Dermis blood vessel endothelial cell (primary cell): ENCODE results near the gene PHACTR1. TPM values are rescaled to one million over a fixed set of nuclear protein-coding genes. Genes with fewer than 3 reads are reported as not detected.
A peak's percentile ranks its signal among the peaks of the same experiment; 100 is the strongest.

ENCODE experiments used
- DNase-seq: peaks from one replicate; pipeline ENCODE4 v3.0.0; 2010
- total RNA-seq: library from RNA; depleted of rRNA; stranded (reverse); fragments of >200 nt; gene quantifications from 2 replicates; pipeline ENCODE4 v1.2.3, GENCODE V29; 2014

Gene PHACTR1
- total RNA-seq, 1 donor from 2014 or later, result 2.4 TPM

DNA sequence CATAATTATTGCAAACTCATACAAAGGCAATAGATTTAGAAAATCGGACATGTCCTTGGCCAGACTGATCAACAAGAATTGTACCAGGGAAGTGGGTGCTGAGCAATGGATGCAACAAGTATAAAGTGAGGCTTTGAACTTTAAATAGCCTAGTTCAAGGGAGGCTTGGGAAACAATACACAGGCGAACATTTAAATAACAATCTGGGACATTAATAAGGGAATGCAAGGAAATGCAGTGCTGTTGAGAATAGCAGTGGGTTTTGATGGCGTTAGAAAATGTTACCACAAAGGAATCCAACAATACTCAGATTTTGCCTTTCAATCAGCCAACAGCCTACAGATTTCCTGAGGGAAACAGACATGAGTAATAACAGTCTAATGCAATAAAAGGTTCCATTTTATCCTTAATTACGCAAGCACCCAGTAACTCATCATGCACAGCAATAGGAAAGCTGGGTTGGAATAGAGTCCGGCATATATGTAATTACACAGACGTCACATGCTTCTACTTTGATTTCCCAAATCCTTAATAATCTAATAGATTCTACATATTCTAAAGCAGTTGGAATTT is 134.6 kb downstream of the PHACTR1 start:
- DNase-seq, result no peak

DNA sequence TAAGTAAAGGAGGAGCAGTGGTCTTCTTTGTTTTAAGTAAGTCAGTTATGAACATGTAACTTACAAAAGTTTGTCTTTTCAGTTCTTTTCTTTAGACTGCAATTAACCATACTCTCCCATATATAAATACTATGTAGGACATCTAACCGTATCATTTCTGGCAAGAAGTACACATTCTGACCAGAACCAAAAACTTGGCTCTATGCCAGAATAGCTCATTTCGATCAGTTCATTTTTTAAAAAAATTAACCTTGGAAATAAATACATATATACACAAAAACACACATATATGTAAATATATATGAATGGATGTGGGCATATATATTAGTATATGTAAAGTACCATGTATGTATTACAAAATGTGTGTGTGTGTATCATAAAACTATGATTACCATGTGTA is 145.0 kb downstream of the PHACTR1 start:
- DNase-seq, result no peak

DNA sequence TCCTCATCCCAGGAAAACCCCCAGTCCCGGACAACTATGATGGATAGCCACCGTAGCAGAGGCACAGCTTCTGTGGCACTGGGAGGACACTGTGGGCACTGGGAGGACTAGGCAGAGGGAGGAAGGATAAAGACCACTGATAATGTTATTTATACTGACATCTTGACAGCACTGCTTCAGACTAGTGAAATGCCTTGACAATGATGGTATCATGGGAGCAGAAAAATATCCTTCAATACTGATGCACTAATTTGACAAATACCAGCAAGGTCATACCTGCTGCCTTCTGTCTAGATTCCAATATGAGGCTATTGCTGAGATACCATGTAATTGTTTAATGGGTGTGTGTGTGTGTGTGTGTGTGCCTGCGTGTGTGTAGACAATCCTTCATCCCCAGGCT is 148.6 kb downstream of the PHACTR1 start:
- DNase-seq, result no peak

DNA sequence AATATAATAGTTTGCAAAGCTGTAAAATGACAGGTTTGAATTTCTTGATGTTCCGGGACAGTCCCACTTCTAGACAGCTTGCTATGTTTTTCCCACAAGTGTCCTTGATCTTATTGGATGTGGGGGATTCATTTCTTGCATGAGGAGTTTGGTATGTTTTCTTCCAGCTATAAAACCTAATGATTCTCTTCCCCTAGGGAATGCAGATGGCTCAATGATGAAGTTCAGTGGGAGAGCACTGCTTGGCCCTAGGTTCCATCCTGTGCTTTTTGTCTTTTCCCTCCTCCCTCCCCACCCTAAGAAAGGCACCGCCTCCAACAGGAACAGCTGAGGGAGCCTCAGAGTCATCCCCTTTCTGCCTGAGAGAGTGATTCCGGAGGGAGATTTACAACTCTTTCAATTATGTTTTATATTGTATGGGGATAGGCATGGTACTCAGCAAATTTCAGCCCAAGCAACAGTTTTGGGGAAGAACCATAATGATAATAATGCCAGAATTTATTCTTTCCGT is 149.2 kb downstream of the PHACTR1 start:
- DNase-seq, result no peak

DNA sequence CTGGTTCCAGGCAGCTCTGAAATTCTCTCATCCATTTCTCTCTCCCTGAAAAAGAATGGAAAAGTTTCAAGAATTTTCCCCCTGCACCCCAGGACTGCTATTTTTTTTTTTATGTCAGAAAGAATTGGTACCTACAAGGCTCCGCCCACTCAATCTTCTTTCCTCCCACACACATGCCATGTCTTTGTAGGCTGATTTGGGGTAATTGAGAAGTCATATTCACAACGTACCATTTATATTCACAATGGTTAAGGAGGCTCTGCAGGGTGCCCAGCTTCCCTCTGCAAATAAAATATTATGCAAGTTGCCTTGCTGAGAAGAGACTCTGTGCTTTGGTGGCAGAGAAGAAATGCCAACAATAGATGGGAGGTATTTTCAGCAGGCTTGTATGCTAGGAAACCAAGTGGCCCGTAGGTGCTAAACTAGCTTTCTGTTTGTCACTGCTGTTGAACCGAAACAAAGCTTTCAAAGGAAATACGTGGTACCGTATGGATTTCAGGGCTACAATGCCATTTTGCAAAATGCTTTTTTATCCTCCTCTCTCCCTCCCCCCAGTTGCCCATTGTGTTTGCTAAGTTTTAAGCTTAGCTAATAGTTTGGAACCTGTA is 150.0 kb downstream of the PHACTR1 start:
- no peak for DNase-seq

DNA sequence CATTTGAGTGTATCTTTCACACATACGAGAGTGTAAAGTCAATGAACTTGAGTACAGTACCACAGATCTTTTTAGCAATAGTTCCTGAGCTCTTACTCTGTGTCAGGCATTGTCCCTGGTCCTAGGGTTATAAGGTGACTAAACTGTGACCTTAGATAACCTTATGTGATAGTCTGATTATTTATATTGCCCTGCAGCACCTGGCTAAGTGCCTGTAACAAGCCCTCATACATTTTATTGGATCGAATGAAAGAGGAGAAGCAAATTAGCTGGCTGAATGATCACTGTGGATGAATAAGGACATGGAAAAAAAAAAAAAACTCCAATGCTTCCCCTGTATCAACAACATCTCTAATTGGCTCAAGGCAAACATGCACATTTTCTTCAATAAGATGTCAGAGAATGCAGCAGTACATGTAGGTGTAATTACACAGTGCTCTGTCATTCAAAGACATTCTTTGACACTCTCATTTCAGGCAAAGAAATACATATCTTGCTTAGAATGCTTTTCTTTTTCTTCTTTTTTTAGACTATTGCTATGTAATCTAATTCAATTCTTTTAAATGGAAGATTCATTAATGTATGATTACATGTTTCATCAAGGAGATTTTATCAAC is 153.4 kb downstream of the PHACTR1 start:
- no peak for DNase-seq

DNA sequence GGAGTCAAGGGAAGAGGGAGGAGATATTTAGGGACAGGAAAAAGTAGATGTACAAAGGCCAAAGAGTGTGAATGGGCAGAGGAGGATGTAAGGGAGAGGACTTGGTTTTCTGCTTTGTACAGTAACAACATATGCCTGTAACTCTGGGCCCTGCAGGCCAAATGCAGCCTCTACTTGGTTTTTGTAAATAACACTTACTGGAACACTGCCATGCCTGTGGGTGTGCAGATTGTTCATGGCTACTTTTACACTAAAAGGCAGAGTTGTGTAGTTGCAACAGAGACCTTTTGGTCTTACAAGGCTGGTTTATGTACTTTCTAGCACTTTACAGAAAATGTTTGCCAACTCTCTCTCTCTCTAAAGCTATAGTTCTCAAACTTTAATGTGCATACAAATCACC is 157.1 kb downstream of the PHACTR1 start:
- DNase-seq, result no peak

DNA sequence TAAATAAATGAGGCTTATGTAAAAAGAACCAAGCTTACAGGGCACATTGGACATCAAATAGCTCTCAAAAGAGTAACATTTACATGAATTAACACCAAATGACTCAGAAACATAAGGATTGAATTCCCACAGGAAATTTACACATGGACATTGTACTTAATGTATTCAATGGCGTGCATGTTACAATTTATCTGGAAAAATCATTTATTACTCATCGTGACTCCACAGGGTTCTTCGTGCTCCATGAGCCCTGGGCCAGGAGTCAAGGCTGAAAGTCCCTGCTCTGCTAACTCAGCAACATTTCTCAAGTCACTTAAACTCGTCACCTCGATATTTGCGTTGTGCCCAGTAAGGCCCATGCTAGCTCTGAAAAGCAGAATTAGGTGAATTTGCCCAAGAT is 158.5 kb downstream of the PHACTR1 start:
- DNase-seq, result peak; percentile 2

DNA sequence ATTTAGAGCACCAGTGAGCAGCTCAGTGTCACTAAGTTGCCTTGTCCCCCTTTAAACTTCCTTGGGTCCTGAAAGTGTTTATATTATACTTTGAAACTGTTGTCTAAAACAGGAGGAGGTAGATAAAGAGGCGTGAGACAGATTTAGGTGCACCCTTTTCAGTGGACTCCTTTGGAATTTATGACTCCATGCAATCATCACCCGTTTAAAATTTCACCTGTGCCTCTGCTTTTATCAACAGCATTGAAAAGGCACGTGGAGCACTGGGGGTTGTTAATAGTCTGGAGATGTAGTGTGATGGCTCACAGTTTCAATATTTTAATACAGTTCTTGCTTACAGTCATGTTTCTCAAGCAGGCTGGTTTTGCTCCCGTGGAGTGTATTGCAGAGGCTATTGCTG is 162.2 kb downstream of the PHACTR1 start:
- no peak for DNase-seq

DNA sequence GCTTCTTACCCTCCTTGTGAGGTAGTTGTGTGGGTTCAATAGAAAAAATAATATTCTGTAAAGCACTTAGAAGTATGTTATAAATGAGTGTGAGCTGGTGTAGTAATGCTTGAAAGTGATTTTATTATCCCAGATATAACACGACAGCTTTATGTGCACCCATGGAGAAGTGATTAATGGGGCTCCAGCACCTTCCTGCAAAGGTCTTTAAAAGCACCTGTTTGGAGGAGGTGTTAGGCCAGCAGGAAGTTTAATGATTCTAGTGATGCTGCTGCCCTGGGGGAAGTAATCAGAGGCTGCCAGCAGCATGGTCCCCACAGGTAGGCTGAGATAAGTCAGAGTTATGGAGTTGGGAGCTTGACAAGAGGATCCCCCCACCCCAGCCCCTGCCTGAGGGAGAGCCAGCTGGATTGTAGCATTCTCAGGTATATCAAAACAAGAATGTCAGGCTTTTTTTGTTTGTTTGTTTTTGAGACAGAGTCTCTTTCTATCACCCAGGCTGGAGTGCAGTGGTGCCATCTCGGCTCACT is 166.3 kb downstream of the PHACTR1 start:
- no peak for DNase-seq

DNA sequence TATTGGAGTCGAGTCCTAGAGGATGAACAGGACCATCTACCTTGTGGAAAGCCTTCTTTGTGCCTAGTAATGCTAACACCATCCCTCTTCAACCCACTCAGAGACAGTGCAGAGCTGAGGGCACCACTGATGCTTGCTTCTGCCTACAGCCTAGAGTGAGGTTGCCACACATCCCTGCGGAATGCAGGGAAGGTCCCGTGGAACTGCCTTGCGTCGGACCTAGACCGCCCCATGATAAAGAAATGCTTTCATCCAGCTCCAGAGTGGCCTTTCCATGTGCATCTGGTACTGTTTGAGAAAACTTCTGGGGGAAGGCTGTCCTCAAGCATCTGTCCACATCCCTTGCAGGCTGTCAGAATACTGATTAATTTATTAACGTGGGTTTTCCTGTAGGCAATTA is 168.4 kb downstream of the PHACTR1 start:
- DNase-seq, result no peak

DNA sequence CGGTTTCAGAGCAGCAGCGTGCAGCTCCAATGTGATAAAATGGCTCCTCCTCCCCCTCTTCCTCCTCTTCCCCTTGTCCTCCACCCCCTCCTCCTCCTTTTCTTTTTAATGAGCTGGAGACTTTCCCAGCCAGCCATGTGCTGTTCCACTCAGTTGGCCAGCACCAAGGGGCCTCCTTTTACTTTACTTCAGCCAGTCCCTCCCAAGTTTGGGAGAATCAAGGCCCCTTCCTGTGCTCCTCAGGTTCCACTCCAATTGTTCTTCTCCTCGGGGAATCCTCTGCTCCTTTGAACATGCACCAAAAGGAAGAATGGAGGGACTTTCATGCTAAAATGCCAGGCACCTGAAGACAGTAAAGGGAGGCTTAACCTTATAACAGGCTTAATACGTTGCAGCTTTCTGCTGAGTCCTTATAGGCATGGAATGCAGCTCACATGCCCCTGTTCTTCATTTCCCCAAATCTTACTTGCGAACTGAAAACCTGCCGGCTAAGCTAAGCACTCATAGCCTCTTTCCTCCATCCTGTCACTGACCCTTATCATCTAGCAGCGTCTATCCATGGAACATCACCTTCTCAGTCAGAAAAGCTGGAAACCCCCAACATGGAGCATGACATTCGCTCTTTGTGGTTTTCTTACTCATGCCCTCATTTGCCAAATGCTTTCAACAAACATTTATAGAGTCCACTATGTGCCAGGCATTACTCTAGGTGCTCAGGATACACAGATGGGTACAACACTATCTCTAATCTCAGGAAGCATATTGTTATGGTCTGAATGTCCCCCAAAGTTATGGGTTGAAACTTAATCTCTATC is 170.6 kb downstream of the PHACTR1 start:
- no peak for DNase-seq

DNA sequence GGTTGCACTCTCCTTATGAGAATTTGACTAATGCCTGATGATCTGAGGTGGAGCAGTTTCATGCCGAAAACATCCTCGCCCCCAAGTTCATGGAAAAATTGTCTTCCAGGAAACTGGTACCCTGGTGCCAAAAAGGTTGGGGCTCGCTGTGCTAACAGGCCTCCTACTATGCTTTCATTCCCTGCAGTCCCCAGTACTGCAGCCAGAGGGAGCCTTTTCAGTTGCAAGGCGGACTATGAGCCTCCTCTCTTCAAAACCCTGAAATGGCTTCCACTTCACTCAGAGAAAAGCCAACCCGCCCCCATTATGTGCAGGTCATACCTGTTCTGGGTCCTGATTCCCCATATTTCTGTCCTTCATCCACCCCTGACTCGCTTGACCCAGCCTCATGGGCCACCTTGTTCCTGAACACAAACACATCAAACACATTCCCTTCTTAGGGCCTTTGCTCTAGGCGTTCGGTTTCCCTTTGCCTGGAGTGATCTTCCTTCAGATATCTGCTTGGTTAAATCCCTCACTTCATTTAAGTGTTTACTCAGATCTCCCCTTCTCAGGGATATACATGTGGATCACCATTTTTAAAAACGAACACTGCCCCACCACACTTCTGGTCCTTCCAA is 173.7 kb downstream of the PHACTR1 start:
- DNase-seq, result peak; percentile 31

DNA sequence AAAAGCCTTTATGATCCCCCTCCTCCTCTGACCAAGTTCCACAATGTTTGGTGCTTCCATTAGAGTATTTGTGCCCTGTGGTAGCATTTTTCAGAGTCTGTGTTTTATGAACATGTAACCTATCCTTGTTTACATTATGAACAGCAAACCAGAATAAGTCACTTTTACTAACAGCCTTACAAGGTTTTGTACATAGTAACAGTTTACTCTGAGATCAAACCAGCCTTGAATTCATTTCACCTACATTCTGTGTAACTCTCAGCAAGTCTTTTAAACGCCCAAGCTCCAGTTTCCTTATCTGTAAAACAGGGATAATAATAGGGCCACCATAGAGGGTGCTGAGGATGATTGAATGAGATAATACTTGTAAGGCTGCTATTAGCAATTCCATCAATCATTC is 175.0 kb downstream of the PHACTR1 start:
- DNase-seq, result no peak

DNA sequence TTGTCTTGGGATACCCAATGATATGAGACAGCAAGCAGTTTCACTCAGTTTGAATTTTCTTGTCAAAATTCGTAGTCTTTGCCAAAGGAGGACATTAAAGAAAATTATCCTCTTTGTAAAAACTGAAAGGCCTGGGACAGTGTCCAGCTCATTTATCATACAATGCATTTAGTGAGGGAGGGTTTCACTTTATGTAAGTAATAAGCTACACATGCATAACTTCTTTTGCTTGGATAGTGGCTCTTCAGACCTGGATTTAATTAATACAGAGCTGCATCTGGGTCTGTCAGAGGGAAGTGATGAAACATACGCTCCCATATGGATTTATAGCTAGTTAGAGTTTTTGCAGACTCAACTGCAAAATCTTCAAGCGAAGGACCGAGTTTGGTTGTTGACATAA is 175.6 kb downstream of the PHACTR1 start:
- no peak for DNase-seq

DNA sequence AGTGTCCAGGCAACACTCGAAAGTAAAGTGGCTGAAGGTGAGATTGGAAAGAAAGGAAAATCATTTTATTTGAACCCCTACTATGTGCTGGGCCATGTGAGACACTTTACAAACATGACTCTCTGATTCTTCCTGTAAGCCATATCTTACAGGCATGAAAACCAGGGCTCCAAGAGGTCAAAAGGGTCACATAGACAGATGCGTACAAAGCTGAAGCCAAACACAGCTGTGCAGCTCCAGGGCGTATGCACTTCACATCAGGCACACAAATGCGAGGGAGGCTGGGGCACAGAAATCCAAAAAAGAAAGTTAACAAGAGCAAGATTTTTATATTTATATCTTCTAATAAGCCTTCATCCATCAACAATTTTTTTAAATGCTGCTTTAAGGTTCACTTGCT is 176.5 kb downstream of the PHACTR1 start:
- DNase-seq, result no peak

DNA sequence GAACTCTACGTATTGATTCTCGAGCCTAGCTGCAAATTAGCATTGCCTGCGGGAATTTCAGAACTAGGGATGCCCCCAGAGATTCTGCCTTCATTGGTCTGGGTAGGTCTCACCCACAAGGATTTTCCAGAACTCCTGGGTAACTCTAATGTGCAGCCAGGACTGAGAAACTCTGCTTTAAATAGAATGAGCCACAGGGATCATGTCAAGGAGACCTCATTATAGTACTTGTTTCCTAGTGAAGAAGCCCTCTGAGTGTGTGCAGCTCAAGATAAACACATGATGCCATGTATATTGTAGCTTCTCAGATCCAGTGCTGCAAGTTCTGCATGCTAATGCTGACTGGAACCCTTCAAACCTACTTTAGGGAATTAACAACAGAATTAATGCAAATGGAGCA is 179.2 kb downstream of the PHACTR1 start:
- no peak for DNase-seq

DNA sequence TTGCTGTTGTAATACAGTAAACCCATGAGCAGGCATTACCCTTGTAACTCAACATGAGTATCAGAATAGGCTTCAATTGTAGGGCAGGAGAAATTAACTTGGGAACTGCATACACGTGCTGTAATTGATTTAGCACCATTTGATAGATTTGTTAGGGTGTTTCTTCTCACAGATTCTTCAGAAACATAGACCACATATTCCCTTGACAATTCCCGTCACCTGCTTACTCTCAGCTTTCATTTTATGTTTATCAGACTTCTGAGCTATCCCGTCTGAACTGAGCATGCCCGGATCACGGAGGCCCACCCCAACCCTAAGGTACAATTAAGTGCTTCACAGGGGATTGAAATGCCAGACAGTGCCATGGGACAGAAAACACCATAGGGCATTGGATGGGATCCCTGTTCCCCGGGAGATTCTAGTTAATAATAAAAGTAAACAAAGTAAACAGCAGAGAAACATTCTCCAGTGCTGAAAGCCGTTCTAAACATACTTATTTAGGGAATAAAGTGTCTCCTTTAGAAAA is 179.7 kb downstream of the PHACTR1 start:
- no peak for DNase-seq

DNA sequence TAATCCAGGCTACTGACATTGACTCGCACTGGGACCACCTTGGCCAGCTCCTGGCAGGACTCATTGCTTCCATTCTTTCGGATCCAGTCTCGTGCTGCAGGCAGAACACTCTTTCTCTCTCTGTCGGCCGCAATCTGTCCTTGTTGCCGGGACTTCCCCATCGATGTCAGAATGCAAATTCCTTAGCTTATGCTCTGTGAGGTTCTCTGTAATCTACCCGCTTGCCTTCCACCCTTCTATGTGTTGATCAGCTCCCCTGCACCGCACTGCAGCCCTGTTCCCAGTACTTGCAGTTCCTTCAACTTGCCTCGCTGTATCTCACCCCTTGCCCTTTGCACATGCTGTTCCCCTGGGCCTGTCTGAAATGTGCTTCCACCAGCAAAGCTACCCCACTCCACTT is 182.0 kb downstream of the PHACTR1 start:
- DNase-seq, result no peak

DNA sequence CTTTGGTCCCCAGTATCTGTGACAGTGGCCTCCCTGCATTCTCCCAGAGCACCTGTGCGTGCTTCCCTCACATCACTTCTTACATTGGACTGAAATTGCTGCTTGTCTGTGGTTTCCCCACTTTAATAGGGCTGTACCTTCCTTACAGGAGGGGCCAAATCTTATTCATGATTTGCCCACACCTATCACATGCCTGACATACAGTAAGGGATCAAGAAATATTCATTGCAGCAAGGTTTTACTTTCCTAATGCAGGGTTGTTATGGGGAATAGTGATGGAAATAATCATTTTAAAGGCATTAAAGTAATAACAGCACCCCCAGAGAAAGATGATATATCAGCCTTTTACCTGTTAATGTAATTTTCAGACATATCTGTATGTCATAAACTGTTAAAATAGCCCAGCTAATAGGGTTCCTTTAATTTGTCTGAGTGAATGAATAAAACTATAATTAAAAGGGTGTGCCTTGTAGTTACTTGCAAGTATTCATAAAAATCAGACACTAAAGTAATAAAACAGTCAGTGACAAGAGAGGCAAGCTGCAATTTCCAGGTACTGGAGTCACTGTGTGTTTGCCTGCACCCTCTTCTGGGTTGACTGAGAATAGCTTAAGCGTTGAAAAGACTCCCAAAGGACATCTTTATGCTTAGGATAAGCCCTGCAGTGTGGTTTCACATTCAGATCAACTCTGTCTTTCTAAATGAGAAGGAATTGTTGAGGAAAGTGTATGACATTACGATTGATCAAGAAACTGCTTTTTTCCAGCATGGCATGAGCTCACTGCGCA is 182.7 kb downstream of the PHACTR1 start:
- DNase-seq, result no peak

DNA sequence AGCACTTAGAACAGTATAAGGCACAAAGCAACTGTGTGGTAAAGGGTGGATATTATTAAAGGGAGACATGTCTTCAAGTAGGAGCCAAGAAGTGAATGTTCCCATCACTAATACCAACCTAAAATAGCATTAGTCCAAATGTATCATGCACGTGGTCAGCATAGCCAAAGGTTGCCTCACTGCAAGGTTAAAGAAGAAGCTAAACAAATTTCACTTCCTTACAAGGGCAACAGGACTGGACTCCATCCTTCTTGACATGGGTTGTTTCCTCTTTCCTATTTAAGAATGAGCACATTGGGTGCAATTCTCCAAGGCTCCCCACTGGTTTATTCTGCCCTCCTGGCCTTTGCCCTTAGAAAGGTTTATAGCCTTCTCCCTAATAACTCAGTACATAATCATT is 186.7 kb downstream of the PHACTR1 start:
- DNase-seq, result no peak

DNA sequence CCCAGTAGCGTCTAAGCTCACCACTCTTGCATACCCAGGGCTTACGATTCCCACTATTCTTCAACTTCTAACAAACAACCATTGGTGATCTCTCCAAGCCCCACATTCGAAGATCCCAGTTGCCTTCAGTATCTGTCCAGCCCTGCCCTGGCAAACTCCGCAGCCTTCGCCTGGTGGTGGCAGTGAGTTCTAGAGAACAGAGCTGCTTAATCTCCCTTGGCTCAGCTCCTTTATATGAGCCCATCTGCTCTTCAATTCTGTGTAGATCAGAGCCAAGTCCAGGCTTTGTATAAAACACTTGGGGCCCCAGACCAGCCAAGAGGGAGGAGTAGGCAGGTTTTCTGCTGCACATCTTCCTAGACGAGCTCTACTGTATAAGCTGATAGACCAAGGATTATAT is 193.3 kb downstream of the PHACTR1 start:
- DNase-seq, result no peak
